CD14-positive monocyte (primary cell): Measurements from ENCODE around the gene IL23R. TPM values are rescaled to one million over a fixed set of nuclear protein-coding genes. Genes with fewer than 3 reads are reported as not detected.

Experiments used
- DNase-seq, 3 donors: peaks; one replicate each; pipeline ENCODE4 v3.0.0-alpha.2; 2011 to 2022
- H2AFZ ChIP-seq: 2 replicates; pipeline ENCODE4 v1.6.0; 2012; ENCODE audit warnings: mild to moderate bottlenecking, low read depth, low read length, inconsistent platforms; ENCODE audit not compliant: insufficient read depth, poor library complexity, severe bottlenecking
- H3K27ac ChIP-seq, 2 donors: 1 replicate in 1 of 2; 2 replicates in 1 of 2; pipeline ENCODE4 v1.5.1; 2012 to 2013; ENCODE audit warnings: low read length in 2 of 2, control low read depth in 1 of 2, inconsistent platforms in 1 of 2, low read depth in 1 of 2, mild to moderate bottlenecking in 1 of 2
- H3K27me3 ChIP-seq, 2 donors: one replicate each; pipeline versions ENCODE4 v1.6.0 to v1.6.1; 2011 to 2013; ENCODE audit warnings: low read length in 2 of 2; ENCODE audit not compliant: control insufficient read depth in 2 of 2, insufficient read depth in 2 of 2
- H3K36me3 ChIP-seq, 2 donors: replicated peaks in 1 of 2; 1 replicate in 1 of 2; 2 replicates in 1 of 2; pipeline versions ENCODE4 v1.5.1 to v1.6.1; 2012 to 2013; ENCODE audit warnings: low read length in 2 of 2, control low read depth in 1 of 2, inconsistent platforms in 1 of 2, mild to moderate bottlenecking in 1 of 2; ENCODE audit not compliant: insufficient read depth in 2 of 2, control insufficient read depth in 1 of 2
- H3K4me1 ChIP-seq, 2 donors: 1 replicate in 1 of 2; 2 replicates in 1 of 2; pipeline versions ENCODE4 v1.5.1 to v1.6.1; 2012 to 2013; ENCODE audit warnings: low read length in 2 of 2, control low read depth in 1 of 2, inconsistent platforms in 1 of 2, mild to moderate bottlenecking in 1 of 2, moderate library complexity in 1 of 2; ENCODE audit not compliant: insufficient read depth in 2 of 2, control insufficient read depth in 1 of 2
- H3K4me2 ChIP-seq: replicated peaks from 2 replicates; pipeline ENCODE3; 2012; ENCODE audit warnings: low read length, moderate library complexity, mild to moderate bottlenecking; ENCODE audit not compliant: poor library complexity, severe bottlenecking; ENCODE audit errors: extremely low read depth
- H3K4me3 ChIP-seq, 3 experiments: fragments of 200-600 bp in 1 of 3; sonication (generic) in 1 of 3; replicated peaks in 1 of 3; 1 replicate in 2 of 3; 2 replicates in 1 of 3; pipeline ENCODE4 v1.5.1; 2011 to 2013; ENCODE audit warnings: low read length in 3 of 3, mild to moderate bottlenecking in 3 of 3, control low read depth in 2 of 3, low read depth in 2 of 3, inconsistent platforms in 1 of 3, moderate library complexity in 1 of 3
- H3K79me2 ChIP-seq: 2 replicates; pipeline ENCODE4 v1.6.0; 2012; ENCODE audit warnings: mild to moderate bottlenecking, control low read depth, inconsistent platforms, low read length, moderate library complexity; ENCODE audit not compliant: insufficient read depth
- H3K9ac ChIP-seq: 2 replicates; pipeline ENCODE4 v1.6.0; 2017; ENCODE audit warnings: low read length, mild to moderate bottlenecking; ENCODE audit not compliant: insufficient read depth, poor library complexity, severe bottlenecking
- H3K9me3 ChIP-seq, 2 donors: replicated peaks in 1 of 2; 1 replicate in 1 of 2; 2 replicates in 1 of 2; pipeline versions ENCODE4 v1.5.1 to v1.6.1; 2012 to 2013; ENCODE audit warnings: low read length in 2 of 2, control low read depth in 1 of 2; ENCODE audit not compliant: control insufficient read depth in 1 of 2, insufficient read depth in 1 of 2
- H4K20me1 ChIP-seq: 2 replicates; pipeline ENCODE4 v1.6.0; 2012; ENCODE audit warnings: mild to moderate bottlenecking, low read length, control low read depth, moderate library complexity; ENCODE audit not compliant: insufficient read depth
- H3K27ac Mint-ChIP-seq, 7 donors: one replicate each; pipeline ENCODE4 v1.8.0; 2020; ENCODE audit warnings: mild to moderate bottlenecking in 7 of 7, mixed read lengths in 7 of 7, moderate library complexity in 6 of 7, inconsistent platforms in 2 of 7
- H3K27me3 Mint-ChIP-seq, 3 donors: one replicate each; pipeline ENCODE4 v1.8.0; 2021 to 2022; ENCODE audit warnings: low read depth in 3 of 3, mild to moderate bottlenecking in 3 of 3, mixed read lengths in 3 of 3, moderate library complexity in 3 of 3, inconsistent platforms in 1 of 3
- H3K36me3 Mint-ChIP-seq, 2 donors: one replicate each; pipeline ENCODE4 v1.8.0; 2020; ENCODE audit warnings: mixed read lengths in 2 of 2, inconsistent platforms in 1 of 2, mild to moderate bottlenecking in 1 of 2
- H3K4me1 Mint-ChIP-seq: one replicate; pipeline ENCODE4 v1.8.0; 2020; ENCODE audit warnings: mild to moderate bottlenecking, mixed read lengths
- H3K4me3 Mint-ChIP-seq, 2 donors: one replicate each; pipeline ENCODE4 v1.8.0; 2020; ENCODE audit warnings: mild to moderate bottlenecking in 2 of 2, mixed read lengths in 2 of 2, moderate library complexity in 1 of 2
- H3K9me3 Mint-ChIP-seq, 7 donors: one replicate each; pipeline ENCODE4 v1.8.0; 2020 to 2022; ENCODE audit warnings: mixed read lengths in 7 of 7, mild to moderate bottlenecking in 6 of 7, moderate library complexity in 6 of 7, inconsistent platforms in 2 of 7
- CTCF ChIP-seq: fragments of 200-600 bp; IDR thresholded peaks from one replicate; pipeline ENCODE4 v1.8.0; 2022; ENCODE audit warnings: antibody characterized with exemption, mild to moderate bottlenecking
- WGBS: methylation state at CpG from one replicate; pipeline ENCODE4 v1.1.5; 2013; ENCODE audit warnings: missing lambda C conversion rate; ENCODE audit not compliant: insufficient coverage; 5-methylcytosine and 5-hydroxymethylcytosine counted together
- intact Hi-C, 2 donors: fragments of 100-400 bp; cut with micrococcal nuclease; formaldehyde crosslinking; loops; one replicate each; pipeline versions ENCODE4 v1.15.0 to v1.15.1; 2023
- polyA plus RNA-seq, 3 donors: library from polyadenylated mRNA; depleted of rRNA in 1 of 3; unstranded in 2 of 3; stranded (reverse) in 1 of 3; fragments of 300-500 nt in 2 of 3; fragments of >200 nt in 1 of 3; fragmentation: Illumina TruSeq in 2 of 3; gene quantifications; 1 replicate in 2 of 3; 2 replicates in 1 of 3; pipeline ENCODE4 v1.2.3, GENCODE V29; 2012 to 2021

IL23R gene
- polyA plus RNA-seq, 3 donors, result not detected

- H3K9ac ChIP-seq, result no peak overlapping the region
- H4K20me1 ChIP-seq, result no peaks in the 10 kb centered on the region
- H3K4me2 ChIP-seq, result no peak overlapping the region
- no peak overlapping the region for H2AFZ ChIP-seq
- Mint-ChIP-seq H3K27me3 (peaks cover 0 to 1% (median 0%) of the 10 kb centered on the region in 3 donors), H3K9me3 (no peaks in the 10 kb centered on the region), H3K4me3 (no peak overlapping the region), H3K27ac (peak overlapping the region in 1 of 7 donors; percentile 60), H3K36me3 (no peaks in the 10 kb centered on the region), H3K4me1 (no peaks in the 10 kb centered on the region)
- WGBS, result 73% methylated on average over 2 of the region's 4 CpGs
- no peaks in the 10 kb centered on the region for H3K79me2 ChIP-seq
- H3K4me1 ChIP-seq, result no peaks in the 10 kb centered on the region
- H3K27me3 ChIP-seq, result no peaks in the 10 kb centered on the region
- H3K9me3 ChIP-seq, result no peaks in the 10 kb centered on the region
- H3K36me3 ChIP-seq, result no peaks in the 10 kb centered on the region
- peak in 1 of 3 donors; percentile 4 for DNase-seq
- H3K4me3 ChIP-seq, result no peak overlapping the region
- peak; percentile 64 for TF ChIP-seq CTCF
- no peak overlapping the region for H3K27ac ChIP-seq
- intact Hi-C loops, result no loop called here
Observed at GRCh38 chr1:67211589-67212563, 45.6 kb downstream of the IL23R start.

- intact Hi-C loops, result no loop called here
- WGBS, result no CpG with 5 or more reads among the region's 3 CpGs
- Mint-ChIP-seq H3K27me3 (peaks cover 0 to 1% (median 0%) of the 10 kb centered on the region in 3 donors), H3K4me3 (no peak overlapping the region), H3K36me3 (no peaks in the 10 kb centered on the region), H3K9me3 (no peaks in the 10 kb centered on the region), H3K27ac (no peak overlapping the region), H3K4me1 (no peaks in the 10 kb centered on the region)
- no peak for DNase-seq
- Histone ChIP-seq H3K79me2 (no peaks in the 10 kb centered on the region), H2AFZ (no peak overlapping the region), H4K20me1 (no peaks in the 10 kb centered on the region), H3K9ac (no peak overlapping the region), H3K27me3 (no peaks in the 10 kb centered on the region), H3K4me2 (no peak overlapping the region), H3K4me3 (no peak overlapping the region), H3K27ac (no peak overlapping the region), H3K4me1 (no peaks in the 10 kb centered on the region), H3K36me3 (no peaks in the 10 kb centered on the region), H3K9me3 (no peaks in the 10 kb centered on the region)
- TF ChIP-seq CTCF, result peak; percentile 47
Observed at GRCh38 chr1:67213164-67213563, 46.9 kb downstream of the IL23R start.
